ENCODE measurements around the gene TRAK1.

The TRAK1 gene

GRCh38 chr3:42266085-42266484 is 174.9 kb downstream of the TRAK1 start, which contains the start of gene CCK:
CCK (minus strand) TSS chr3:42266185; CDS start chr3:42263630, 2,555 bp downstream.
- Histone ChIP-seq H3K36me3 (no peaks in the 10 kb centered on the region), H3K27ac (no peak within 1 kb of the TSS), H3K9me3 (no peaks in the 10 kb centered on the region), H3K27me3 (peaks cover 94% of the 10 kb centered on the region), H3K4me3 (ENCODE audit: low read depth in 1 of 2, low read length in 1 of 2) (no peak within 1 kb of the TSS), H3K4me1 (ENCODE audit: control insufficient read depth in 1 of 2, insufficient read depth in 1 of 2, low read depth in 1 of 2, low read length in 1 of 2) (no peaks in the 10 kb centered on the region)
- TF ChIP-seq CTCF (IDR thresholded peaks at IDR 0.05), result no peak

GRCh38 chr3:42267878-42268277 is 176.7 kb downstream of the TRAK1 start:
- Histone ChIP-seq H3K27me3 (peaks cover 76% of the 10 kb centered on the region), H3K9me3 (no peaks in the 10 kb centered on the region), H3K4me3 (ENCODE audit: low read depth in 1 of 2, low read length in 1 of 2) (no peak overlapping the region), H3K4me1 (ENCODE audit: control insufficient read depth in 1 of 2, insufficient read depth in 1 of 2, low read depth in 1 of 2, low read length in 1 of 2) (no peaks in the 10 kb centered on the region), H3K27ac (no peak overlapping the region), H3K36me3 (no peaks in the 10 kb centered on the region)
- no peak for TF ChIP-seq CTCF (IDR thresholded peaks at IDR 0.05)

- H3K4me3 ChIP-seq (ENCODE audit: low read depth in 1 of 2, low read length in 1 of 2), result no peak overlapping the region
- H3K27me3 ChIP-seq, result peaks cover 59% of the 10 kb centered on the region
- TF ChIP-seq CTCF (IDR thresholded peaks at IDR 0.05), result no peak
Measured at GRCh38 chr3:42269647-42270046, 178.5 kb downstream of the TRAK1 start.

GRCh38 chr3:42270561-42270960 is 179.4 kb downstream of the TRAK1 start:
- Histone ChIP-seq H3K9me3 (no peaks in the 10 kb centered on the region), H3K27me3 (peaks cover 50% of the 10 kb centered on the region), H3K4me3 (ENCODE audit: low read depth in 1 of 2, low read length in 1 of 2) (no peak overlapping the region), H3K27ac (no peak overlapping the region), H3K36me3 (no peaks in the 10 kb centered on the region), H3K4me1 (ENCODE audit: control insufficient read depth in 1 of 2, insufficient read depth in 1 of 2, low read depth in 1 of 2, low read length in 1 of 2) (no peaks in the 10 kb centered on the region)
- TF ChIP-seq CTCF (IDR thresholded peaks at IDR 0.05), result no peak

More at GRCh38 chr3:42269647-42270046, 178.5 kb downstream of the TRAK1 start:
- Histone ChIP-seq H3K4me1 (ENCODE audit: control insufficient read depth in 1 of 2, insufficient read depth in 1 of 2, low read depth in 1 of 2, low read length in 1 of 2) (no peaks in the 10 kb centered on the region), H3K36me3 (no peaks in the 10 kb centered on the region), H3K9me3 (no peaks in the 10 kb centered on the region), H3K27ac (no peak overlapping the region)

GRCh38 chr3:42271786-42272185 is 180.6 kb downstream of the TRAK1 start:
- Histone ChIP-seq H3K9me3 (no peaks in the 10 kb centered on the region), H3K36me3 (no peaks in the 10 kb centered on the region), H3K27ac (no peak overlapping the region), H3K4me3 (ENCODE audit: low read depth in 1 of 2, low read length in 1 of 2) (no peak overlapping the region), H3K4me1 (ENCODE audit: control insufficient read depth in 1 of 2, insufficient read depth in 1 of 2, low read depth in 1 of 2, low read length in 1 of 2) (no peaks in the 10 kb centered on the region), H3K27me3 (peaks cover 40% of the 10 kb centered on the region)
- no peak for TF ChIP-seq CTCF (IDR thresholded peaks at IDR 0.05)

GRCh38 chr3:42273361-42273760 is 182.2 kb downstream of the TRAK1 start:
- TF ChIP-seq CTCF (IDR thresholded peaks at IDR 0.05), result no peak
- Histone ChIP-seq H3K4me1 (ENCODE audit: control insufficient read depth in 1 of 2, insufficient read depth in 1 of 2, low read depth in 1 of 2, low read length in 1 of 2) (no peaks in the 10 kb centered on the region), H3K36me3 (no peaks in the 10 kb centered on the region), H3K4me3 (ENCODE audit: low read depth in 1 of 2, low read length in 1 of 2) (no peak overlapping the region), H3K27ac (no peak overlapping the region), H3K9me3 (no peaks in the 10 kb centered on the region), H3K27me3 (peaks cover 36% of the 10 kb centered on the region)
